ENCODE data around the gene MDFIC. TPM values are rescaled to one million over a fixed set of nuclear protein-coding genes. Genes with fewer than 3 reads are reported as not detected.

Gene MDFIC
- total and polyA plus RNA-seq, 2 donors from 2014 or later: 9.8 to 32.9 TPM

- no peak for TF ChIP-seq CTCF (IDR thresholded peaks at IDR 0.05; ENCODE audit: borderline replicate concordance, extremely low read depth, insufficient read depth)
- H3K4me1 ChIP-seq (ENCODE audit: control insufficient read depth in 2 of 3, insufficient read depth in 2 of 3, low read depth in 1 of 3, low read length in 3 of 3): no peaks in the 10 kb centered on the region
- no peak overlapping the region for H3K27ac ChIP-seq (ENCODE audit: low read depth in 2 of 2, low read length in 2 of 2)
- no peak for DNase-seq
- no peaks in the 10 kb centered on the region for H3K36me3 ChIP-seq (ENCODE audit: control insufficient read depth in 2 of 3, insufficient read depth in 3 of 3, low read length in 3 of 3)
- no peaks in the 10 kb centered on the region for H3K27me3 ChIP-seq (ENCODE audit: control insufficient read depth, insufficient read depth, low read length)
- H3K9me3 ChIP-seq (ENCODE audit: control insufficient read depth in 2 of 3, insufficient read depth in 1 of 3, low read length in 3 of 3): no peaks in the 10 kb centered on the region
- H3K4me3 ChIP-seq (ENCODE audit: low read length in 3 of 3): no peak overlapping the region
- no peak for FAIRE-seq
- H3K9ac ChIP-seq (ENCODE audit: low read length in 3 of 3): no peak overlapping the region
- intact Hi-C loops (cut with DNase I): no loop called here
Measured at GRCh38 chr7:115009736-115010440, 88.0 kb downstream of the MDFIC start.

GRCh38 chr7:115010441-115010820, 88.5 kb downstream of the MDFIC start:
- no peaks in the 10 kb centered on the region for H3K4me1 ChIP-seq (ENCODE audit: control insufficient read depth in 2 of 3, insufficient read depth in 2 of 3, low read depth in 1 of 3, low read length in 3 of 3)
- H3K27ac ChIP-seq (ENCODE audit: low read depth in 2 of 2, low read length in 2 of 2): no peak overlapping the region
- no peaks in the 10 kb centered on the region for H3K36me3 ChIP-seq (ENCODE audit: control insufficient read depth in 2 of 3, insufficient read depth in 3 of 3, low read length in 3 of 3)
- no peaks in the 10 kb centered on the region for H3K9me3 ChIP-seq (ENCODE audit: control insufficient read depth in 2 of 3, insufficient read depth in 1 of 3, low read length in 3 of 3)
- intact Hi-C loops (cut with DNase I): no loop called here
- FAIRE-seq: no peak
- no peak for TF ChIP-seq CTCF (IDR thresholded peaks at IDR 0.05; ENCODE audit: borderline replicate concordance, extremely low read depth, insufficient read depth)
- no peak overlapping the region for H3K9ac ChIP-seq (ENCODE audit: low read length in 3 of 3)
- no peak overlapping the region for H3K4me3 ChIP-seq (ENCODE audit: low read length in 3 of 3)
- no peaks in the 10 kb centered on the region for H3K27me3 ChIP-seq (ENCODE audit: control insufficient read depth, insufficient read depth, low read length)
- no peak for DNase-seq

GRCh38 chr7:115013886-115014285, 92.0 kb downstream of the MDFIC start:
- no peak for DNase-seq
- TF ChIP-seq CTCF (IDR thresholded peaks at IDR 0.05; ENCODE audit: borderline replicate concordance, extremely low read depth, insufficient read depth): no peak
- FAIRE-seq: no peak

GRCh38 chr7:115014794-115015193, 92.9 kb downstream of the MDFIC start:
- DNase-seq (no peak), FAIRE-seq (no peak)
- no peak overlapping the region for H3K27ac ChIP-seq (ENCODE audit: low read depth in 2 of 2, low read length in 2 of 2)
- no peaks in the 10 kb centered on the region for H3K9me3 ChIP-seq (ENCODE audit: control insufficient read depth in 2 of 3, insufficient read depth in 1 of 3, low read length in 3 of 3)
- intact Hi-C loops (cut with DNase I): no loop called here
- H3K36me3 ChIP-seq (ENCODE audit: control insufficient read depth in 2 of 3, insufficient read depth in 3 of 3, low read length in 3 of 3): no peaks in the 10 kb centered on the region
- no peak overlapping the region for H3K9ac ChIP-seq (ENCODE audit: low read length in 3 of 3)
- H3K4me3 ChIP-seq (ENCODE audit: low read length in 3 of 3): no peak overlapping the region
- no peaks in the 10 kb centered on the region for H3K27me3 ChIP-seq (ENCODE audit: control insufficient read depth, insufficient read depth, low read length)
- no peaks in the 10 kb centered on the region for H3K4me1 ChIP-seq (ENCODE audit: control insufficient read depth in 2 of 3, insufficient read depth in 2 of 3, low read depth in 1 of 3, low read length in 3 of 3)
- TF ChIP-seq CTCF (IDR thresholded peaks at IDR 0.05; ENCODE audit: borderline replicate concordance, extremely low read depth, insufficient read depth): no peak

More at GRCh38 chr7:115013886-115014285, 92.0 kb downstream of the MDFIC start:
- Histone ChIP-seq H3K27me3 (ENCODE audit: control insufficient read depth, insufficient read depth, low read length) (no peaks in the 10 kb centered on the region), H3K27ac (ENCODE audit: low read depth in 2 of 2, low read length in 2 of 2) (no peak overlapping the region), H3K4me3 (ENCODE audit: low read length in 3 of 3) (no peak overlapping the region), H3K9ac (ENCODE audit: low read length in 3 of 3) (no peak overlapping the region), H3K36me3 (ENCODE audit: control insufficient read depth in 2 of 3, insufficient read depth in 3 of 3, low read length in 3 of 3) (no peaks in the 10 kb centered on the region), H3K4me1 (ENCODE audit: control insufficient read depth in 2 of 3, insufficient read depth in 2 of 3, low read depth in 1 of 3, low read length in 3 of 3) (no peaks in the 10 kb centered on the region), H3K9me3 (ENCODE audit: control insufficient read depth in 2 of 3, insufficient read depth in 1 of 3, low read length in 3 of 3) (no peaks in the 10 kb centered on the region)
- intact Hi-C loops (cut with DNase I): no loop called here
